HEK293T (cell line): ENCODE data around the gene RIPK1.
"Not testable (repeated sequence)": the region's sequence is repeated elsewhere in the genome, so short reads cannot be mapped to it uniquely, and the experiment has no call there.

Source experiments
- ARNT ChIP-seq: fragments of 450-650 bp; IDR thresholded peaks from 2 replicates; pipeline ENCODE4 v1.6.1; 2017; ENCODE audit warnings: mild to moderate bottlenecking
- BHLHE40 ChIP-seq: fragments of 450-650 bp; IDR thresholded peaks from 2 replicates; pipeline ENCODE4 v1.6.1; 2016; ENCODE audit warnings: mild to moderate bottlenecking, moderate library complexity, borderline replicate concordance
- ELF4 ChIP-seq: fragments of 450-650 bp; IDR thresholded peaks from 2 replicates; pipeline ENCODE4 v1.6.1; 2017; ENCODE audit warnings: antibody characterized with exemption
- FOXA1 ChIP-seq: fragments of 450-650 bp; IDR thresholded peaks from 2 replicates; pipeline ENCODE4 v1.6.1; 2016; ENCODE audit warnings: mild to moderate bottlenecking
- FOXK2 ChIP-seq: fragments of 450-650 bp; IDR thresholded peaks from 2 replicates; pipeline ENCODE4 v1.6.1; 2016; ENCODE audit warnings: mild to moderate bottlenecking
- FOXM1 ChIP-seq: fragments of 450-650 bp; IDR thresholded peaks from 2 replicates; pipeline ENCODE4 v1.6.1; 2017; ENCODE audit warnings: mild to moderate bottlenecking, borderline replicate concordance
- HDGF ChIP-seq: fragments of 450-650 bp; IDR thresholded peaks from 2 replicates; pipeline ENCODE4 v1.6.1; 2017; ENCODE audit warnings: antibody characterized with exemption, borderline replicate concordance
- PKNOX1 ChIP-seq: fragments of 450-650 bp; IDR thresholded peaks from 2 replicates; pipeline ENCODE4 v1.6.1; 2016
- SP1 ChIP-seq: fragments of 450-650 bp; IDR thresholded peaks from 2 replicates; pipeline ENCODE4 v1.6.1; 2017
- SUZ12 ChIP-seq: fragments of 450-650 bp; IDR thresholded peaks from 2 replicates; pipeline ENCODE4 v1.6.1; 2016; ENCODE audit warnings: mild to moderate bottlenecking
- TARDBP ChIP-seq: fragments of 450-650 bp; IDR thresholded peaks from 2 replicates; pipeline ENCODE4 v1.6.1; 2016
- ZNF384 ChIP-seq: fragments of 450-650 bp; IDR thresholded peaks from 2 replicates; pipeline ENCODE4 v1.6.1; 2016

DNA sequence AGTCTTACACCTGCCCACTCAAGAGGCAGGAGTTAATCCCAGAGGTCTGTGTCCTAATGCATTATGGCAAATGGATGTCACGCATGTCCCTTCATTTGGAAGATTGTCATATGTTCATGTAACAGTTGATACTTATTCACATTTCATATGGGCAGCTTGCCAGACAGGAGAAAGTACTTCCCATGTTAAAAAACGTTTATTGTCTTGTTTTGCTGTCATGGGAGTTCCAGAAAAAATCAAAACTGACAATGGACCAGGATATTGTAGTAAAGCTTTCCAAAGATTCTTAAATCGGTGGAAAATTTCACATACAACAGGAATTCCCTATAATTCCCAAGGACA lies 13.2 kb upstream of the RIPK1 start:
- TF ChIP-seq ELF4, BHLHE40, HDGF, SP1, ZNF384, SUZ12, FOXM1, TARDBP, ARNT, FOXK2, FOXA1, PKNOX1: not testable (repeated sequence)
